Measurements from ENCODE around the gene METAP1. TPM values are rescaled to one million over a fixed set of nuclear protein-coding genes. Genes with fewer than 3 reads are reported as not detected.

METAP1 gene
- total RNA-seq, 2 experiments from 2014 or later = 25.1 to 26.6 TPM

GRCh38 chr4:99011910-99012309 lies 16.4 kb downstream of the METAP1 start:
- no peak overlapping the region for H3K27ac ChIP-seq (ENCODE audit: low read depth in 1 of 2, low read length in 2 of 2)
- no peaks in the 10 kb centered on the region for H3K27me3 ChIP-seq (ENCODE audit: control insufficient read depth in 1 of 2, insufficient read depth in 2 of 2, low read length in 2 of 2)
- no peak for TF ChIP-seq CTCF (IDR thresholded peaks at IDR 0.05)
- H3K27ac Mint-ChIP-seq = no peak overlapping the region
- intact Hi-C loops (cut with DNase I, micrococcal nuclease) = no loop called here
- CTCF ChIA-PET = interaction anchor here (2.3 kb wide), 1 partner anchor 17 kb away, joined by 9 read pairs; the partner anchor contains the start of gene METAP1
- peaks cover 65% of the 10 kb centered on the region for H3K4me1 Mint-ChIP-seq (ENCODE audit: low read depth)
- peaks cover 62% of the 10 kb centered on the region for H3K36me3 Mint-ChIP-seq (ENCODE audit: low read depth)
- H3K4me1 ChIP-seq (ENCODE audit: insufficient read depth, low read length) = no peaks in the 10 kb centered on the region
- no peaks in the 10 kb centered on the region for H3K27me3 Mint-ChIP-seq
- H3K4me3 ChIP-seq (ENCODE audit: low read length) = no peak overlapping the region
- peaks cover 5% of the 10 kb centered on the region for H3K9me3 Mint-ChIP-seq
- DNase-seq (no peak), ATAC-seq (ENCODE audit: poor library complexity) (no peak)
- H3K36me3 ChIP-seq (ENCODE audit: insufficient read depth, low read length) = no peaks in the 10 kb centered on the region
- peaks cover 0 to 4% of the 10 kb centered on the region in 2 experiments for H3K9me3 ChIP-seq (ENCODE audit: control insufficient read depth in 1 of 2, insufficient read depth in 1 of 2, low read length in 2 of 2)
- POLR2A ChIA-PET = no interaction called here
- H3K4me3 Mint-ChIP-seq = no peak overlapping the region

- ChIA-PET POLR2A (no interaction called here), CTCF (no interaction called here)
- intact Hi-C loops (cut with DNase I, micrococcal nuclease) = no loop called here
These were observed 17.9 kb downstream of the METAP1 start for GRCh38 chr4:99013402-99013843.

GRCh38 chr4:99013884-99014523 lies 18.5 kb downstream of the METAP1 start:
- no peaks in the 10 kb centered on the region for H3K36me3 ChIP-seq (ENCODE audit: insufficient read depth, low read length)
- Mint-ChIP-seq H3K36me3 (ENCODE audit: low read depth) (peaks cover 67% of the 10 kb centered on the region), H3K4me1 (ENCODE audit: low read depth) (peaks cover 66% of the 10 kb centered on the region), H3K4me3 (no peak overlapping the region), H3K27ac (no peak overlapping the region), H3K9me3 (peaks cover 2% of the 10 kb centered on the region), H3K27me3 (no peaks in the 10 kb centered on the region)
- DNase-seq (no peak), ATAC-seq (ENCODE audit: poor library complexity) (no peak)
- H3K27ac ChIP-seq (ENCODE audit: low read depth in 1 of 2, low read length in 2 of 2) = no peak overlapping the region
- no peak for TF ChIP-seq CTCF (IDR thresholded peaks at IDR 0.05)
- POLR2A ChIA-PET = interaction anchor here (1.0 to 1.4 kb wide), 2 partner anchors 19 to 37 kb away, joined by 4 to 7 read pairs; partner anchors contain the start of gene METAP1
- H3K27me3 ChIP-seq (ENCODE audit: control insufficient read depth in 1 of 2, insufficient read depth in 2 of 2, low read length in 2 of 2) = no peaks in the 10 kb centered on the region
- intact Hi-C loops (cut with DNase I, micrococcal nuclease) = no loop called here
- CTCF ChIA-PET = interaction anchor here (1.3 kb wide), 2 partner anchors 19 to 42 kb away, joined by 3 read pairs; partner anchors contain the start of gene METAP1
- H3K4me1 ChIP-seq (ENCODE audit: insufficient read depth, low read length) = no peaks in the 10 kb centered on the region
- H3K4me3 ChIP-seq (ENCODE audit: low read length) = no peak overlapping the region
- H3K9me3 ChIP-seq (ENCODE audit: control insufficient read depth in 1 of 2, insufficient read depth in 1 of 2, low read length in 2 of 2) = peaks cover 0 to 4% of the 10 kb centered on the region in 2 experiments

More at GRCh38 chr4:99013402-99013843, 17.9 kb downstream of the METAP1 start:
- Histone ChIP-seq H3K27ac (ENCODE audit: low read depth in 1 of 2, low read length in 2 of 2) (no peak overlapping the region), H3K27me3 (ENCODE audit: control insufficient read depth in 1 of 2, insufficient read depth in 2 of 2, low read length in 2 of 2) (no peaks in the 10 kb centered on the region), H3K36me3 (ENCODE audit: insufficient read depth, low read length) (no peaks in the 10 kb centered on the region), H3K4me3 (ENCODE audit: low read length) (no peak overlapping the region), H3K4me1 (ENCODE audit: insufficient read depth, low read length) (no peaks in the 10 kb centered on the region), H3K9me3 (ENCODE audit: control insufficient read depth in 1 of 2, insufficient read depth in 1 of 2, low read length in 2 of 2) (peaks cover 0 to 4% of the 10 kb centered on the region in 2 experiments)
- H3K9me3 Mint-ChIP-seq = peaks cover 5% of the 10 kb centered on the region
- peaks cover 67% of the 10 kb centered on the region for H3K4me1 Mint-ChIP-seq (ENCODE audit: low read depth)
- no peak overlapping the region for H3K4me3 Mint-ChIP-seq
- H3K27ac Mint-ChIP-seq = no peak overlapping the region
- no peaks in the 10 kb centered on the region for H3K27me3 Mint-ChIP-seq
- DNase-seq (no peak), ATAC-seq (ENCODE audit: poor library complexity) (no peak)
- TF ChIP-seq CTCF (IDR thresholded peaks at IDR 0.05) = no peak
- peaks cover 64% of the 10 kb centered on the region for H3K36me3 Mint-ChIP-seq (ENCODE audit: low read depth)

Data from CD4-positive, alpha-beta T cell (primary cell).